IMR-90 (cell line): ENCODE data around the gene RPTOR. TPM values are rescaled to one million over a fixed set of nuclear protein-coding genes. Genes with fewer than 3 reads are reported as not detected.
A peak's percentile ranks its signal among the peaks of the same experiment; 100 is the strongest.
"Not testable (repeated sequence)": the region's sequence is repeated elsewhere in the genome, so short reads cannot be mapped to it uniquely, and the experiment has no call there.

ENCODE experiments used
- ATAC-seq: fragments of 200-7000 bp; cut with Tn5 transposase; 2 replicates; pipeline ENCODE4 v1.9.1; 2020; ENCODE audit warnings: low read depth, mild to moderate bottlenecking, moderate library complexity
- BruUV-seq: library from RNA; stranded (reverse); fragments of 400-500 nt; replicated peaks from 2 replicates; lab custom pipeline; 2021; lab: Mats Ljungman, UMichigan
- CTCF ChIA-PET: fragments of 300-600 bp; formaldehyde crosslinking; extraction: SDS; loops from one replicate; lab custom pipeline; 2021; ENCODE audit warnings: antibody characterized with exemption; lab: Yijun Ruan, JAX
- POLR2A ChIA-PET: fragments of 300-600 bp; sonication (Branson Sonifier 250); formaldehyde crosslinking; loops from one replicate; lab custom pipeline; 2022; ENCODE audit warnings: antibody characterized with exemption; ENCODE audit not compliant: unreplicated experiment; lab: Charles Lee
- DNase-seq: peaks from one replicate; pipeline ENCODE4 v3.0.0; 2013
- H2AFZ ChIP-seq: replicated peaks from 2 replicates; pipeline ENCODE3; 2013; ENCODE audit warnings: low read length, mild to moderate bottlenecking; ENCODE audit not compliant: poor library complexity
- H2AK5ac ChIP-seq: 2 replicates; pipeline ENCODE4 v1.6.1; 2013; ENCODE audit warnings: low read depth, low read length, inconsistent platforms
- H2AK9ac ChIP-seq: replicated peaks from 2 replicates; pipeline ENCODE3; 2013; ENCODE audit warnings: mild to moderate bottlenecking, low read depth, low read length, moderate library complexity; ENCODE audit not compliant: poor library complexity
- H2BK120ac ChIP-seq: 2 replicates; pipeline ENCODE4 v1.6.1; 2013; ENCODE audit warnings: low read depth, low read length, inconsistent platforms
- H2BK15ac ChIP-seq: 3 replicates; pipeline ENCODE4 v1.6.1; 2013; ENCODE audit warnings: low read depth, low read length, inconsistent platforms
- H2BK20ac ChIP-seq: 2 replicates; pipeline ENCODE4 v1.6.1; 2013; ENCODE audit warnings: low read depth, mild to moderate bottlenecking, inconsistent platforms, low read length, moderate library complexity
- H2BK5ac ChIP-seq: 2 replicates; pipeline ENCODE4 v1.6.1; 2013; ENCODE audit warnings: mild to moderate bottlenecking, low read depth, low read length, inconsistent platforms; ENCODE audit not compliant: poor library complexity, severe bottlenecking
- H3K14ac ChIP-seq: replicated peaks from 2 replicates; pipeline ENCODE4 v1.6.1; 2013; ENCODE audit warnings: low read depth, low read length, inconsistent platforms
- H3K18ac ChIP-seq: 2 replicates; pipeline ENCODE4 v1.6.1; 2013; ENCODE audit warnings: low read depth, low read length, control low read depth
- H3K23ac ChIP-seq: 2 replicates; pipeline ENCODE4 v1.6.1; 2013; ENCODE audit warnings: low read depth, low read length, inconsistent platforms
- H3K27ac ChIP-seq: 2 replicates; pipeline ENCODE4 v1.5.1; 2013; ENCODE audit warnings: mild to moderate bottlenecking, control low read depth, low read length; ENCODE audit not compliant: insufficient read depth
- H3K27me3 ChIP-seq: 2 replicates; pipeline ENCODE4 v1.6.1; 2013; ENCODE audit warnings: low read length; ENCODE audit not compliant: control insufficient read depth, insufficient read depth
- H3K36me3 ChIP-seq: 2 replicates; pipeline ENCODE4 v1.6.1; 2013; ENCODE audit warnings: low read length, mixed read lengths; ENCODE audit not compliant: control insufficient read depth, insufficient read depth
- H3K4ac ChIP-seq: 2 replicates; pipeline ENCODE4 v1.6.1; 2013; ENCODE audit warnings: low read depth, low read length, inconsistent platforms
- H3K4me1 ChIP-seq: 2 replicates; pipeline ENCODE4 v1.6.1; 2013; ENCODE audit warnings: low read length, mixed read lengths; ENCODE audit not compliant: control insufficient read depth, insufficient read depth
- H3K4me2 ChIP-seq: 2 replicates; pipeline ENCODE4 v1.6.1; 2013; ENCODE audit warnings: low read depth, mild to moderate bottlenecking, control low read depth, low read length, moderate library complexity
- H3K4me3 ChIP-seq: 2 replicates; pipeline ENCODE4 v1.5.1; 2013; ENCODE audit warnings: low read depth, mild to moderate bottlenecking, control low read depth, low read length, moderate library complexity; ENCODE audit not compliant: insufficient read depth
- H3K56ac ChIP-seq: 2 replicates; pipeline ENCODE4 v1.6.1; 2013; ENCODE audit warnings: low read length, inconsistent platforms; ENCODE audit not compliant: insufficient read depth; ENCODE audit errors: extremely low read depth
- H3K79me1 ChIP-seq, 2 experiments: 2 replicates each; pipeline ENCODE4 v1.6.1; 2013; ENCODE audit warnings: low read length in 2 of 2, inconsistent platforms in 1 of 2, low read depth in 1 of 2
- H3K9ac ChIP-seq: 2 replicates; pipeline ENCODE4 v1.6.1; 2013; ENCODE audit warnings: low read depth, low read length, control low read depth
- H3K9me1 ChIP-seq: 2 replicates; pipeline ENCODE4 v1.6.1; 2013; ENCODE audit warnings: low read length, inconsistent platforms; ENCODE audit not compliant: insufficient read depth
- H3K9me3 ChIP-seq: 2 replicates; pipeline ENCODE4 v1.6.1; 2013; ENCODE audit warnings: low read length; ENCODE audit not compliant: control insufficient read depth, insufficient read depth
- H4K20me1 ChIP-seq: 2 replicates; pipeline ENCODE4 v1.6.1; 2013; ENCODE audit warnings: low read length, inconsistent platforms; ENCODE audit not compliant: insufficient read depth
- H4K5ac ChIP-seq: 2 replicates; pipeline ENCODE4 v1.6.1; 2013; ENCODE audit warnings: mild to moderate bottlenecking, low read depth, low read length, control low read depth
- H4K8ac ChIP-seq, 2 experiments: 2 replicates each; pipeline ENCODE4 v1.6.1; 2013; ENCODE audit warnings: low read depth in 2 of 2, low read length in 2 of 2, control low read depth in 1 of 2, inconsistent platforms in 1 of 2
- H4K91ac ChIP-seq: 2 replicates; pipeline ENCODE4 v1.6.1; 2013; ENCODE audit warnings: low read depth, low read length, inconsistent platforms; ENCODE audit not compliant: insufficient read depth
- MAZ ChIP-seq: IDR thresholded peaks from 2 replicates; pipeline ENCODE4 v1.6.1; 2012; ENCODE audit warnings: low read depth, mild to moderate bottlenecking, low read length, improper control_type of control experiment, moderate library complexity, borderline replicate concordance
- RAD21 ChIP-seq: IDR thresholded peaks from 2 replicates; pipeline ENCODE4 v1.6.1; 2012; ENCODE audit warnings: low read length, improper control_type of control experiment
- WGBS, 2 experiments: methylation state at CpG; one replicate each; pipeline versions ENCODE4 v1.1.5 to v1.1.7; 2013; ENCODE audit warnings: missing lambda C conversion rate in 2 of 2; ENCODE audit not compliant: insufficient read length in 1 of 2; ENCODE audit errors: extremely low coverage in 2 of 2; 5-methylcytosine and 5-hydroxymethylcytosine counted together
- dilution Hi-C: fragments of 300-500 bp; cut with HindIII; formaldehyde crosslinking; loops from one replicate; pipeline ENCODE4 v1.14.3; 2018; ENCODE audit warnings: low sequenced_read_pairs; ENCODE audit not compliant: unreplicated experiment
- in situ Hi-C: fragments of 300-500 bp; cut with MboI; formaldehyde crosslinking; loops from 3 replicates; pipeline ENCODE4 v1.14.3; 2019; ENCODE audit warnings: low sequenced_read_pairs, inconsistent platforms, mixed read lengths
- intact Hi-C: fragments of 100-400 bp; cut with micrococcal nuclease; formaldehyde crosslinking; loops from 2 replicates; pipeline ENCODE4 v1.10.0; 2022
- polyA plus RNA-seq, 3 experiments: library from polyadenylated mRNA; depleted of rRNA; stranded (reverse); fragments of >200 nt; gene quantifications; 2 replicates each; pipeline ENCODE4 v1.2.3, GENCODE V29; 2012; ENCODE audit warnings: low replicate concordance in 1 of 3
- total RNA-seq: library from RNA; depleted of rRNA; stranded (reverse); fragments of >200 nt; gene quantifications from 2 replicates; pipeline ENCODE4 v1.2.3, GENCODE V29; 2012
- TF ChIP-seq, protein P1 (sequence below): fragments of 150-350 bp; IDR thresholded peaks from 2 replicates; pipeline ENCODE4 v1.6.1; 2017; ENCODE audit warnings: mild to moderate bottlenecking, antibody characterized with exemption, low read length, low read depth
- TF ChIP-seq, protein P2 (sequence below): fragments of 150-350 bp; IDR thresholded peaks from 2 replicates; pipeline ENCODE4 v1.6.1; 2016; ENCODE audit warnings: low read depth, mild to moderate bottlenecking, low read length, moderate library complexity, borderline replicate concordance

RPTOR gene
- total and polyA plus RNA-seq, 2 of the 4 experiments (the other 2 are of a cell fraction): 10.8 to 14.7 TPM

DNA sequence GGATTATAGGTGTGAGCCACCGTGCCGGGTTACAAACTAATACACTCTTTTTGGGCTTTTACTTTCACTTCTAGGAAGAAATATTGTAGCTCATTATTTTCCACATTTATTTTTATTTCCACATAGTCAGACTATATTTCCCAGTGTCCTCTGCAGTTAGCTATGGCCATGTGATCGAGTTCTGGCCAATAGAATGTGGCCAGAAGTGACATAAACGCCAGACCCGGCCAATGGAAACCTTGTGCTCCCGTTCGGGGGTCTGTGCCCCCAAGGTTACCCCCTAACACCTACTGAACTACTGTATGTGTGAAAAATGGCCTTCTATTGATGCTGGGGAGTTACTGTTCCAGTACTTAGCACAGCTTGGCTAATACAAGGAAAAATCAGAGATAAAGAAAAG, 13.2 kb upstream of the RPTOR start:
- no peaks in the 10 kb centered on the region for H3K9me3 ChIP-seq
- no peak overlapping the region for H4K8ac ChIP-seq
- in situ Hi-C loops: no loop called here

DNA sequence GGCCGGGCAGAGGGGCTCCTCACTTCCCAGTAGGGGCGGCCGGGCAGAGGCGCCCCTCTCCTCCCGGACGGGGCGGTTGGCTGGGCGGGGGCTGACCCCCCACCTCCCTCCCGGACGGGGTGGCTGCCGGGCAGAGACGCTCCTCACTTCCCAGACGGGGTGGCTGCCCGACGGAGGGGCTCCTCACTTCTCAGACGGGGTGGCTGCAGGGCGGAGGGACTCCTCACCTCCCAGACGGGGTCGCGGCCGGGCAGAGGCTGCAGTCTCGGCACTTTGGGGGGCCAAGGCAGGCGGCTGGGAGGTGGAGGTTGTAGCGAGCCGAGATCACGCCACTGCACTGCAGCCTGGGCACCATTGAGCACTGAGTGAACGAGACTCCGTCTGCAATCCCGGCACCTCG, 7.3 kb upstream of the RPTOR start:
- H2AK9ac ChIP-seq, H2BK20ac ChIP-seq, H3K4me1 ChIP-seq, H3K4me2 ChIP-seq, H2BK5ac ChIP-seq, H3K4me3 ChIP-seq, H3K27ac ChIP-seq, H2AK5ac ChIP-seq, H4K91ac ChIP-seq, in situ Hi-C loops, H4K20me1 ChIP-seq, H3K9me3 ChIP-seq, POLR2A ChIA-PET, H3K14ac ChIP-seq, H3K36me3 ChIP-seq, CTCF ChIA-PET, H3K79me1 ChIP-seq, H3K27me3 ChIP-seq, H3K18ac ChIP-seq, H3K23ac ChIP-seq, BruUV-seq, H3K4ac ChIP-seq, H4K5ac ChIP-seq, dilution Hi-C loops, H2BK120ac ChIP-seq, ATAC-seq, H3K9me1 ChIP-seq, H2AFZ ChIP-seq, DNase-seq, intact Hi-C loops, H3K9ac ChIP-seq, H4K8ac ChIP-seq, H2BK15ac ChIP-seq, H3K56ac ChIP-seq: not testable (repeated sequence)
- 89% methylated on average over 5 of the region's 30 CpGs; no CpG with 5 or more reads in 1 of the 2 experiments for WGBS, 2 experiments

More for the DNA sequence above, 13.2 kb upstream of the RPTOR start:
- Histone ChIP-seq H2AK9ac (no peak overlapping the region), H3K56ac (no peak overlapping the region), H3K4me2 (no peak overlapping the region), H2AK5ac (no peak overlapping the region), H2BK120ac (no peak overlapping the region), H2BK5ac (no peak overlapping the region), H3K9me1 (peaks cover 15% of the 10 kb centered on the region), H3K9ac (no peak overlapping the region), H3K4ac (no peak overlapping the region), H3K4me3 (no peak overlapping the region), H3K23ac (no peak overlapping the region), H3K14ac (no peak overlapping the region), H2BK15ac (no peak overlapping the region), H3K27ac (no peak overlapping the region), H4K5ac (no peak overlapping the region), H4K91ac (no peak overlapping the region), H3K18ac (no peak overlapping the region), H3K4me1 (peaks cover 9% of the 10 kb centered on the region), H3K79me1 (no peaks in the 10 kb centered on the region), H4K20me1 (no peaks in the 10 kb centered on the region), H3K36me3 (no peaks in the 10 kb centered on the region), H3K27me3 (no peaks in the 10 kb centered on the region), H2BK20ac (no peak overlapping the region), H2AFZ (peak overlapping the region; percentile 49)
- dilution Hi-C loops (no loop called here), intact Hi-C loops (no loop called here)
- ATAC-seq: no peak
- no CpG with 5 or more reads among the region's 7 CpGs for WGBS, 2 experiments
- TF ChIP-seq MAZ (no peak), RAD21 (no peak)
- TF ChIP-seq, protein P1, sequence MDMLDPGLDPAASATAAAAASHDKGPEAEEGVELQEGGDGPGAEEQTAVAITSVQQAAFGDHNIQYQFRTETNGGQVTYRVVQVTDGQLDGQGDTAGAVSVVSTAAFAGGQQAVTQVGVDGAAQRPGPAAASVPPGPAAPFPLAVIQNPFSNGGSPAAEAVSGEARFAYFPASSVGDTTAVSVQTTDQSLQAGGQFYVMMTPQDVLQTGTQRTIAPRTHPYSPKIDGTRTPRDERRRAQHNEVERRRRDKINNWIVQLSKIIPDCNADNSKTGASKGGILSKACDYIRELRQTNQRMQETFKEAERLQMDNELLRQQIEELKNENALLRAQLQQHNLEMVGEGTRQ: peak; percentile 31; the same call in 1 of the 2 replicates
- TF ChIP-seq, protein P2, sequence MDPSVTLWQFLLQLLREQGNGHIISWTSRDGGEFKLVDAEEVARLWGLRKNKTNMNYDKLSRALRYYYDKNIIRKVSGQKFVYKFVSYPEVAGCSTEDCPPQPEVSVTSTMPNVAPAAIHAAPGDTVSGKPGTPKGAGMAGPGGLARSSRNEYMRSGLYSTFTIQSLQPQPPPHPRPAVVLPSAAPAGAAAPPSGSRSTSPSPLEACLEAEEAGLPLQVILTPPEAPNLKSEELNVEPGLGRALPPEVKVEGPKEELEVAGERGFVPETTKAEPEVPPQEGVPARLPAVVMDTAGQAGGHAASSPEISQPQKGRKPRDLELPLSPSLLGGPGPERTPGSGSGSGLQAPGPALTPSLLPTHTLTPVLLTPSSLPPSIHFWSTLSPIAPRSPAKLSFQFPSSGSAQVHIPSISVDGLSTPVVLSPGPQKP: no peak
- DNase-seq: no peak
- ChIA-PET POLR2A (no interaction called here), CTCF (no interaction called here)
- BruUV-seq: no TSS peak
